NT2/D1 (cell line): ENCODE data around the gene PTGER3.

Experiments used
- DNase-seq: peaks from one replicate; pipeline ENCODE4 v3.0.0-alpha.2; 2011; ENCODE audit warnings: low read depth, low spot score
- H3K27me3 ChIP-seq: 2 replicates; pipeline ENCODE4 v1.6.0; 2011; ENCODE audit warnings: mild to moderate bottlenecking; ENCODE audit not compliant: insufficient read length, insufficient read depth
- H3K36me3 ChIP-seq: 2 replicates; pipeline ENCODE4 v1.6.1; 2011; ENCODE audit warnings: mild to moderate bottlenecking, low read length, mixed read lengths; ENCODE audit not compliant: insufficient read depth, insufficient read length
- H3K4me1 ChIP-seq: 2 replicates; pipeline ENCODE4 v1.5.1; 2011; ENCODE audit not compliant: insufficient read depth, insufficient read length
- H3K4me3 ChIP-seq: 2 replicates; pipeline ENCODE4 v1.5.1; 2011; ENCODE audit warnings: low read depth; ENCODE audit not compliant: insufficient read length
- H3K9ac ChIP-seq: 2 replicates; pipeline ENCODE4 v1.6.0; 2011; ENCODE audit warnings: low read depth; ENCODE audit not compliant: insufficient read length
- H3K9me3 ChIP-seq: 2 replicates; pipeline ENCODE4 v1.5.1; 2011; ENCODE audit warnings: mild to moderate bottlenecking, low read length; ENCODE audit not compliant: insufficient read depth
- SUZ12 ChIP-seq: IDR thresholded peaks from 2 replicates; pipeline ENCODE4 v1.6.1; 2011; ENCODE audit not compliant: insufficient read length, insufficient read depth; ENCODE audit errors: extremely low read depth
- YY1 ChIP-seq: IDR thresholded peaks from 2 replicates; pipeline ENCODE4 v1.6.1; 2011; ENCODE audit not compliant: insufficient read length, insufficient read depth
- ZNF274 ChIP-seq: IDR thresholded peaks from 2 replicates; pipeline ENCODE4 v1.6.1; 2011; ENCODE audit warnings: mild to moderate bottlenecking, low read depth, low read length

The PTGER3 gene

GRCh38 chr1:70966018-70966638, 81.5 kb downstream of the PTGER3 start:
- Histone ChIP-seq H3K36me3 (no peaks in the 10 kb centered on the region), H3K9me3 (no peaks in the 10 kb centered on the region), H3K9ac (no peak overlapping the region), H3K4me1 (no peaks in the 10 kb centered on the region), H3K27me3 (no peaks in the 10 kb centered on the region), H3K4me3 (no peak overlapping the region)
- TF ChIP-seq YY1 (no peak), ZNF274 (no peak), SUZ12 (no peak)
- DNase-seq = no peak

- TF ChIP-seq SUZ12 = no peak
- TF ChIP-seq ZNF274 = no peak
- no peak for TF ChIP-seq YY1
- DNase-seq = no peak
- Histone ChIP-seq H3K9me3 (no peaks in the 10 kb centered on the region), H3K36me3 (no peaks in the 10 kb centered on the region), H3K4me1 (no peaks in the 10 kb centered on the region), H3K27me3 (no peaks in the 10 kb centered on the region), H3K9ac (no peak overlapping the region), H3K4me3 (no peak overlapping the region)
These were observed 84.2 kb downstream of the PTGER3 start for GRCh38 chr1:70963374-70963773.

- Histone ChIP-seq H3K27me3 (no peaks in the 10 kb centered on the region), H3K4me3 (no peak overlapping the region), H3K9me3 (no peaks in the 10 kb centered on the region), H3K4me1 (no peaks in the 10 kb centered on the region), H3K9ac (no peak overlapping the region), H3K36me3 (no peaks in the 10 kb centered on the region)
- TF ChIP-seq ZNF274 (no peak), SUZ12 (no peak), YY1 (no peak)
- DNase-seq = no peak
These were observed 86.1 kb downstream of the PTGER3 start for GRCh38 chr1:70961374-70961975.

- H3K36me3 ChIP-seq = no peaks in the 10 kb centered on the region
- no peak overlapping the region for H3K9ac ChIP-seq
- TF ChIP-seq SUZ12 (no peak), YY1 (no peak), ZNF274 (no peak)
- H3K9me3 ChIP-seq = no peaks in the 10 kb centered on the region
- H3K4me1 ChIP-seq = no peaks in the 10 kb centered on the region
- no peak for DNase-seq
- H3K27me3 ChIP-seq = no peaks in the 10 kb centered on the region
- H3K4me3 ChIP-seq = no peak overlapping the region
These were observed 99.1 kb downstream of the PTGER3 start for GRCh38 chr1:70948396-70949017.

- Histone ChIP-seq H3K9ac (no peak overlapping the region), H3K4me3 (no peak overlapping the region)
- DNase-seq = no peak
These were observed 99.8 kb downstream of the PTGER3 start for GRCh38 chr1:70947835-70948234.

GRCh38 chr1:70945676-70946075, 101.9 kb downstream of the PTGER3 start:
- Histone ChIP-seq H3K9ac (no peak overlapping the region), H3K4me1 (no peaks in the 10 kb centered on the region), H3K4me3 (no peak overlapping the region), H3K36me3 (no peaks in the 10 kb centered on the region), H3K9me3 (no peaks in the 10 kb centered on the region), H3K27me3 (no peaks in the 10 kb centered on the region)
- no peak for DNase-seq
- no peak for TF ChIP-seq YY1
- TF ChIP-seq SUZ12 = no peak
- no peak for TF ChIP-seq ZNF274

More at GRCh38 chr1:70947835-70948234, 99.8 kb downstream of the PTGER3 start:
- Histone ChIP-seq H3K4me1 (no peaks in the 10 kb centered on the region), H3K27me3 (no peaks in the 10 kb centered on the region), H3K9me3 (no peaks in the 10 kb centered on the region), H3K36me3 (no peaks in the 10 kb centered on the region)
- TF ChIP-seq ZNF274 = no peak
- TF ChIP-seq SUZ12 = no peak
- no peak for TF ChIP-seq YY1

- Histone ChIP-seq H3K36me3 (no peaks in the 10 kb centered on the region), H3K9ac (no peak overlapping the region), H3K4me3 (no peak overlapping the region), H3K9me3 (no peaks in the 10 kb centered on the region), H3K4me1 (no peaks in the 10 kb centered on the region), H3K27me3 (no peaks in the 10 kb centered on the region)
- TF ChIP-seq YY1 (no peak), ZNF274 (no peak), SUZ12 (no peak)
- no peak for DNase-seq
These were observed 102.4 kb downstream of the PTGER3 start for GRCh38 chr1:70945251-70945650.
